Activated CD4-positive, alpha-beta T cell treated with anti-CD3 and anti-CD28 coated beads for 1 hour (primary cell): ENCODE results near the gene FAHD1.

Experiments used
- DNase-seq: peaks from one replicate; pipeline ENCODE4 v3.0.0-alpha.2; 2020

FAHD1 gene

DNA sequence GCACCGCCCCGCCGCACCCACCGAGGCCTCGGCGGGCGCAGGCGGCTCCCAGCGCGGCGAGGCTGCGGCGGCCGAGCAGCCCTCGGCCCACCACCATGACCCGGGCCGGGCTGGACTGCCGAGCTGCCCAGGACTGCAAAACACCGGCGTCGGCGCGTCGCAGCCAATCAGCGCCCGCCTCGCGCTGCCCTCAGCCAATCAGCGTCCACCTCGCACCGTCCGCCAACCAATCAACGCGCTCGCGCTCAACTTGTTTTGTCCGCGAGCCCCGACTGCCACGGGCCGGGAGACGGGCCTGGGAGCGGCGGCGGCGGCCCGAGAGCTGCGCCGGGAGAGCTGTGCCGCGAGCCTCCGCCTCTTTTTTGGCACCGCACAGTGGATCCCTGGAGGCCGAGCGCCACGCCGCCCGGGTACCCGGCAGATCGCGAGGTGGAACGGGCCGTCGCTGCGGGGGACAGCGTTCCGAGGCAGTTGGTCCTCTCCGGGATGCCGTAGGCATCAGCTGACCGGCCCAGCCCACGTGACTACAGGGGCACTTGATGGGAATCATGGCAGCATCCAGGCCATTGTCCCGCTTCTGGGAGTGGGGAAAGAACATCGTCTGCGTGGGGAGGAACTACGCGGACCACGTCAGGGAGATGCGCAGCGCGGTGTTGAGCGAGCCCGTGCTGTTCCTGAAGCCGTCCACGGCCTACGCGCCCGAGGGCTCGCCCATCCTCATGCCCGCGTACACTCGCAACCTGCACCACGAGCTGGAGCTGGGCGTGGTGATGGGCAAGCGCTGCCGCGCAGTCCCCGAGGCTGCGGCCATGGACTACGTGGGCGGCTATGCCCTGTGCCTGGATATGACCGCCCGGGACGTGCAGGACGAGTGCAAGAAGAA lies at the start of gene FAHD1, which contains the start of gene HAGH:
Gene FAHD1 (plus strand): TSS at position 516 of the 883 bp plus-strand sequence. CDS start 33 bp downstream, at position 549.
Gene HAGH (minus strand): TSS at position 135 of the 883 bp plus-strand sequence. CDS start 38 bp downstream, at position 97.
- peak; percentile 86 for DNase-seq

DNA sequence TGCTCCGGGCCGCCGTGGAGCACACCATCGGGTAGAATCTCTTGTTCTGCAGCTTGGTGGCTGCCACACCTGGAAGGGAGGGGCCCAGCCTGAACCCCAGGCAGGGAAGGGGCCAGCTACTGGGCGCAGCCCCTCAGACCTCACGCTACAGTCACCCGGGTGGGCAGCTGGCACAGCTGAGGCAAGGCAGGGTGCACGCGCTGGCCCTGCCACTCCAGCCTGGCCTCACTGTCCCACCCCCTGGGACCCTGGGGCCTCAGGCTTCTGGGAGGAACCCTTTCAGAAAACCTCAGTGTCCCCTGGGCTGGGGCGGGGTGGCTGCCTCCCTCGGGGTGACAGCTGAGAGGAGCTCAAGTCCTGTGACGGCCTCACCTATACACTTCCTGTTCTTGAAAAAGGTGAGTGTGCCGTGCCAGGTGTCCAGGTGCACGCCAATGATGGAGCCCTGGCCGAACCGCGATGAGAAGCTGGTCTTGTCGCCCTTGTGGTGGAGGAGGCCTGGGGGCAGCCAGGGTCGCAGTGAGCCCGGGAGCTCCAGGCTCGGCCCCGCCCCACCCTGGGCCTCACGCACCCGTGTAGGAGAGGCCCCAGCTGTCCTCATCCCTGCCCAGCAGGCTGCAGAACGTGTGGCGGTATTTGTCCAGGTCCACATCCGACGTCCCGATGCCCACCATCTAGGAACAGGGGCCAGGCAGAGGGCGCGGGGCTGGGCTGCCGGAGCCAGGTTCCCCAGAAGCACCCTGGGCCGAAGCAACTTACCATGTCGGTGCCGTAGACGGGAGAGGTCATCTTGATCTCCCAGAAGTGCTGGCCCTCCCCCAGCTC lies 49.4 kb upstream of the FAHD1 start:
- no peak for DNase-seq

DNA sequence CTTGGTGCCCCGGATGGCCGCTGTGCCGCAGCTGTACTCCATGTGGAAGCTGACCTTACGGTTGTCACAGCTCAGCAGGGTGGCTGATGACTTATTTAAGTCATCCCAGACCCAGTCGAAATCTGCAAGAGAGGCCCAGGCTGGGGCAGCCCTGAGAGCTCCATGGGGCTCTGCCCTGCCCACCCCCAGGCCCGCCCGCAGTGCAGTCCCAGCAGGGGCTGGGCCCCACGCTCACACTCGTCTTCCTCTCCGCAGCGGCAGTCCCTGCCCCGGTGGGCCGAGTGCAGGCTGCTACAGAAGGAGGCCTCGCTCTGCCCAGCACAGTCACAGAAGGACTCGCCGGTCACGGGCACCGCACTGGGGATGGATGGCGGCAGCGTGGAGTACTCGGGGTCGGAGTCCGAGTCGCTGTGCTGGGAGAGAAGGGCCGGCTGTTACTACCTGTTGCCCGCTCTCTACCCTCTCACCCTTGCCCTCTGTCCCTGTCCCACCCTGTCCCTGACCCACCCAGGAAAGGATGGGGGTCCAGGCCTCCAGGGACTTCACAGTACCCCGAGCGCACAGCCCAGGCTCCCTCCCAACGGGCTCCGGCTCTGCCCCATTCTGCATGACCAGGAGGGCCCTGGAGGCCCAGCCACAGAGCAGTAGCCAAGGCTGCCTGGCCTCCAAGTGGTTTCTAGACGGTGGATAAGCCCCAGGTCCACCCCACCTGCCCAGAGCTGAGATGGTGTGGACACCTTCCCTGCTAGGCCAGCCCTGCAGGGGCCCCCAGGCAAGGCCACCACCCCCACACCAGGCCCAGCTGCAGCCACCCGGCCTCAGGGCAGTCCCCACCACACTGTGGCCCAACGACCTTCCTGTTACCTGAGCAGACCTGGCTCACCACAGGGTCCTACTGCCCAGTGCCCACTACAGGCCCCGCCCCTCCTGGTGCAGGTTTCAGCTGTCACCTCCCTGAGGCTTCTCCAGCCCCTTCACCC lies 48.5 kb upstream of the FAHD1 start:
- no peak for DNase-seq

DNA sequence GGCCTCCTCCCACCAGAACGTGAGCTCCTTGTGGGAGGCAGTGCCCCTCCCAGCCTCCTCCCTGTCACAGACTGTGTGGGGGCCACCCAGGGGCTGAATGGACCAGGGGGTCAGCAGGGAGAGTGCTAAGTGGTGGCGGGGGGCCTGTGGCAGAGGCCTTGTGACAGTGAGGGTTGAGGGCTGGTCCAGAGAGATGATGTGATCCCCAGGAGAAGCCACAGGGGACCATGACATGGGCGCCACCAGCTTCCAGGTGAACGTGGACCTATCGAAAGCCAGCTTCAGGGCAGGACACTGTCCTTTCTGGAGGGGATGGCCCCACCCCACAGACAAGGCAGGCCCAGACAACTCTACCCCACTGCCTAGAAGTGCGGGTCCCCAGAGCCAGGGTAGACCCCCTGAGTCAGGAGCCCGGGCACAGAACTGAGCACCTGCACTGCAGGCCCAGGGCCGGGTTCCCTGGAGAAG lies 47.7 kb upstream of the FAHD1 start:
- DNase-seq = no peak

DNA sequence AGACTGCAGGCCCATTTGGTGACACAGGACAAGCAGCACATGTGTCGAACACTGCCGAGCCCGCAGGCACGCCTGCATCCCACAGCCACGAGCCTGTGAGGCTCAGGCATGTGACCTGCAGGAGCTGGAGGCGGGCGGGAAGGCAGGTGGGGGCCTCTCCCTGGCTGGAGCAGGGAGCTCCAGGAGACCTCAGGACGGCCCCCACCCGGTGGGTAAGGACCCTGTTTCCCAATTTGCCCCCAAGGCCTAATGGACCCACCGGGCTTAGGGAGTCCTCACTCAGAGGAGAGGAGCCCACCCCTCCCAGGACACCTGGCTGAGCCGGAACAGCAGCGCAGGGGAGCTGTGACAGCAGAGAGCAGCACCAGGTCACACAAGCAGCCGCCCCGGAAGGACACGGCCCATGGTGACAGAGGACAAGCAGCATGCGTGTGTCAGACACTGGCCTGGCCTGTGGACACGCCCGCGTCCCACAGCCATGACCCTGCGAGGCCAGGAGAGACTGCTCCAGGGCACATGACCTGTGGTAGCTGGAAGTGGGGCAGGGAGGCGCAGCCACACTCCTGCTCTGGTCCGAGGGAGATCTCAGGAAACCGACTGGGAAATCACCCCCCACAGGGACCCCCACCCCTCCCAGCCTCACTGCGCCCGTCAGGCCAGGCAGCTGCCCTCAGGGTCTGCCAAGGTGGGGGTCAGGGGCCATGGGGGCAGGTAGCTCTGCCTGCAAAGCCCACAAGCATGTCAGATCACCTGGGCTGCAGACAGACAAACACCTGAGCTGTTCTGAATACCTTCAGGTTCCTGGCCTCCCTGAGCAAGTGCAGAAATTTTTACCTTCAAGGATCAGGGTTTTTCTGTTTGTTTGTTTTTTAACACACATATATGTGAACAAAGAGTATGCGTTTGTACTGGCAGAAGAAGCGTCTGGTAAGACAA lies 47.0 kb upstream of the FAHD1 start:
- DNase-seq = no peak

DNA sequence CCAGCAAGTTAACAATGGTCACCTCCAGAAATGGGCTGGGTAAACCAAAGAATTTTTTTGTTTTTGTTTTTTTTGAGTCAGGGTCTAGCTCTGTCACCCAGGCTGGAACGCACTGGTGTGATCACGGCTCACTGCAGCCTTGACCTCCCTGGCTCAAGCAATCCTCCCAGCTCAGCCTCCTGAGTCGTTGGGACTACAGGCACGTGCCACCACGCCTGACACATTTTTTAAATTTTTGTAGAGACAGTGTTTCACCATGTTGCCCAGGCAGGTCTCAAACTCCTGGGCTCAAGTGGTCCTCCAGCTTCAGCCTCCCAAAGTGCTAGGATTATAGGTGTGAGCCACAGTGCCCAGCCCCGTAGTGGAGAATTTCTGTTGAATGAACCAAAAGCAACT lies 46.3 kb upstream of the FAHD1 start:
- no peak for DNase-seq

DNA sequence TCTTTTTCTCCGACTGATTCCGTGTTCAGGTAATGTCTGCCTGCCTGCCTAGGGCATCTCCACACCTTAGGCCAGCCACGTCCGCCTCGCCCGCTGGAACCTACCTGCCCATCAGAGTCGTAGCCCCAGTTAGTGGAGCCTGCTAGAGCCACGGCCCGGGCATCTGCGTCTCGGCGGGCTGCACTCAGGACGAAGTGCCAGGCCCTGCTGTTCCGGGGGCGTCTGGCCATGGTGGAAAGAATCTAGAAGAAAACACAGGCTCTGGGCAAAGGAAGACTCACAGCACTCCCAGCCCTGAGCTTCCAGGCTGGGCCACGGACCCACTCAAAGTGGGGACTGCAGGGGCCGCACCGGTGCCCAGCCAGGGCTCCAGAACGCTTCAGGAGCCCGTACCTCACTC lies 45.8 kb upstream of the FAHD1 start:
- DNase-seq = no peak

DNA sequence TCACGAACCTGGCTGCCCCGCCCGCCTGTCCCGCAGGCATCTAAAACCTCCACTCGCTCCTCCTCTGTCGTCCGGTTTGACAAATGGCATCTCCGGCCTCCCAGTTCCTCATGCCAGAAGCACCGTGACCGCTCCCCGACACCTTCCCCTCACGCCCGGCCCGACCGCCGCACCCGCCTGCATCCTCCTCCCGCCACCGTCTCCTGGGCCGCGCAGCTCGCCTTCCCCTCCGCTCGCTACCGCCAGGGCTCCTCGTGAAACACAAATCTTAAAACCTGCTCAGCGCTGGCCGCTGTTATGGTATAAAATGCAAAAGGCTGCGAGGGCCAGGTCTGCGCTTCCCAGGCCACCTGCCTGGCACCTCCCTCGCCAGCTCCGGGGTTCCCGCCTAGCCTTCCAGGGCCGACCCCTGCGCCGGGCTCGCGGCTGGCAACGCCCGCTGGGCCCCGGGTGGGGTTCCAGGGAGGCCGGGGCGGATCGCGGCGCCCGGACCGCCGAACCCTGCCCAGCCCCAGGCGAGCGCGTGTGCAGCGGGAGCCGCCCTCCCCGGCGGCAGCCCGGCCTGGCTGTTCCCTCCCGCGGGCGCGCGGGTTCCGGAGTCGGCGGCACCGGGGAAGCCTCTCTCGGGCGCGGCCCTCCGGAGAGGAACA lies 45.1 kb upstream of the FAHD1 start:
- DNase-seq = no peak

DNA sequence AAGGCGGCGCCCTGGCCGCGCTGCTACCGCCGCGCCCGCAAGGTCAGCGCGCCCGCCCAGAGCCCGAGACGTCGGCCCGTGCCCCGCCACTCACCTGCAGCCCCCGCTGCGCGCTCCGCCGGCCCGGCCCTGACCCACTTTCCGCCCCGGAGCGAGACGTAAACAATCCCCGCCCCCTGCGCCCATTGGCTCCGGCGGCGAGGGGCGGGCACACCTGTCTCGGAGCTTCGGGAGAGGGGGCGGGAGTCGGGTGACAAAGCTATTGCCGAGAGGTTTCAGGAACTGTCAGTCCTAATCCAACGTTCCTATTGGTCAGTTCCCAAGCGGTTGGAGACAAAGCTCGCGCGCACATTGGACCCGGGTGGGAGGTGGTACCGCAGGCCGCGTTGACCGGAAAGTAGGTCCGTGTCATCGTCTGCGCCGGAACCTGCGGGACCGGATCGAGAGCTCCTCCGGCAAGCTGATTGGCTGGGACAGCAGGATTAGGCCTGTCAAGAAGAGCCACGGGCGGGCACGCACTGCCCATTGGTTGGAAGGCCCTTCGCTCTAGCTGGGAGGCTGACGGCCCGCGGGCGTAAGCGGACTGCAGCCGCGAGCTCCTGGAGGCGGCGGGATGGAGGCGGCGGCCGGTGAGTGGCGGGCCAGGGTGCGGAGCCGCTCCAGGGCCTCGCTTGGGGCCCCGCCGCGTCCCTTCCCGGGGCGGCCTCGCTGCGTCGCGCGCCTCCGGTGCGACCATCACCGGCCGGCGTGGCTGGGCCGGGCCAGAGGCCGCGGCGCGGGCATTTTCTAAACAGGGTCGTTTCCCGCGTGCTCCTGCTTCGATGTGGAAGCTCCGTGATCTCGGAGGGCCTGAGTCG lies 44.4 kb upstream of the FAHD1 start, which contains the start of the genes NUBP2 and SPSB3:
Gene NUBP2 (plus strand): TSS at position 553 of the 857 bp plus-strand sequence. CDS start 61 bp downstream, at position 614.
Gene SPSB3 (minus strand): TSS at position 164 of the 857 bp plus-strand sequence. CDS start 1,088 bp downstream, outside the sequence.
- DNase-seq = peak; percentile 97

DNA sequence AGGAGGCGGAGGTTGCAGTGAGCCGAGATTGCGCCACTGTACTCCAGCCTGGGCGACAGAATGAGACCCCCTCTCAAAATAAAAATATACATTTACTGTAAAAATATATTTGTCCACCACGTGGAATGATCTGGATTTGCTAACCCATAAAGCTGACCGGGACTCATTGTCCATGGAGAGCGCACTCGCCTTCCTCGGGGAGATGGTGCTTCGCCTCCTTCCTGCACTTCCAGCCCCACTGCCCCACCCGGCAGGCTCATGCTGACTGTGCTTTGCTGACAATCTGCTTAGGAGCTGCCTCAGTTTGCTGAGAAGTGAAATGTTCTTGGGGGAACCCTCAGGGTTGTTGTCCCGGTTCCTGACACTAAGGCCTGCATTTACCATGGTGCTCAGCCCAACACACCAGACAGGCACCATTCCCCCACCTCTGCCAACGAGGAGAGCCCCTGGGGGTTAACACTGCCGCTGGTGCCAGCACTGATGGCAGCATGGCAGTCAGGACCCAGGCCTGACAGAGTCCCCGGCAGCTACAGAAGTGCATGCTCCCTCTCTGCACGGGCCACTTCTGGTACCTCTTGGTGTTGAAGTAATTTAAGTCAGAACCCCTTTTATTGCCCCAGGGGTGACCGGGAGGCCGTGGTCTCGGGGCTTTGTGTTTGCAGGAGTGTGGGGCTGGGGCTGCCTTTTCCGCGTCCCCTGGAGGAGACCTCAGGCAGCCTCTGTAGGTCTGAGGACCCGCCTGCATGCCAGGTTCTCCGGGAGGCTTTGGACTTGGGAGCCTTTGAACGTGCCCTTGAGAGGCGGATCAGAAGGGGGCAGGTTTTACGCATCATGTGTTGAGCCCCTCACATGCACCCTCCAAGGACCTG lies 41.8 kb upstream of the FAHD1 start:
- DNase-seq = no peak

DNA sequence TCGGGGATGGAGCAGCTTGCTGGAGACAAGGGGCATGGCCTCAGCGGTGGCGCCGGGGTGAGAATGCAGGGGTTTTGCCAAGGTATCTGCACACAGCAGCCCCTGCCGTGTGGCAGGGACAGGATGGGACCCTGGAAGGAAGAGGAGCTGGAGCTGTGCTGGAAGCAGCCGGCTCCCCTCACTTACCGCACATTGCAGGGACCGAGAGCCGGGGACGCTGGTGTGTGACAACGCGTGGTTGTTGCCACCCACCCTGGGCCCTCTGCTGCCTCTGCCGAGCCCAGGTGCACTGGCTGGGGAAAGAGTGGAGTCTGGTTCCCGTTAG lies 41.2 kb upstream of the FAHD1 start:
- no peak for DNase-seq

DNA sequence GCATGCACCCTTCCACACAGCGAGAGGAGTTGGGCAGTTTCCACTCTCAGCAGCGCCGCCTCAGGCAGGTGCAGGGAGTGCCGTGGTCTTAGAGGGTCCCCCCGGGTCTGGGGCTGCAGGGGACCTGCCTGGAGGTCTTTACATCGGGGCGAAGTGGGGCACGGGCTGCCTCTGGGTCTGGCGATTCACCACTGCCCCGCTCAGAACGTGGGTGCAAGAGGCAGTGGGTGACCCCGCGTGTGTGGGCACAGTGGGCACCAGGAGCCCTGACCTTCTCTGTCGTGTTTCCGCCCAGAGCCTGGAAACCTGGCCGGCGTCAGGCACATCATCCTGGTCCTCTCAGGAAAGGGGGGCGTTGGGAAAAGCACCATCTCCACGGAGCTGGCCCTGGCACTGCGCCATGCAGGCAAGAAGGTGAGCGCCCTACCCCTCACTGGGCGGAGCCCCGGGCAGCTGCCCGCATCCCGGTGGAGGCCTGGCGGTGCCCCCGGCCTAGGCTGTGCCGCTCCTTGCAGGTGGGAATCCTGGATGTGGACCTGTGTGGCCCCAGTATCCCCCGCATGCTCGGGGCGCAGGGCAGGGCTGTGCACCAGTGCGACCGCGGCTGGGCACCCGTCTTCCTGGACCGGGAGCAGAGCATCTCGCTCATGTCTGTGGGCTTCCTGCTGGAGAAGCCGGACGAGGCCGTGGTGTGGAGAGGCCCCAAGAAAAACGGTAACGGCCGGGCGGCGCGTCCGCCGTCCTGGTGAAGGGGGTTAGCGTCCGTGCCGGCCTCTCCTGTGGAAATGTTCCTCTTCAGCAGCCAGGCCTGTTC lies 40.6 kb upstream of the FAHD1 start:
- no peak for DNase-seq

DNA sequence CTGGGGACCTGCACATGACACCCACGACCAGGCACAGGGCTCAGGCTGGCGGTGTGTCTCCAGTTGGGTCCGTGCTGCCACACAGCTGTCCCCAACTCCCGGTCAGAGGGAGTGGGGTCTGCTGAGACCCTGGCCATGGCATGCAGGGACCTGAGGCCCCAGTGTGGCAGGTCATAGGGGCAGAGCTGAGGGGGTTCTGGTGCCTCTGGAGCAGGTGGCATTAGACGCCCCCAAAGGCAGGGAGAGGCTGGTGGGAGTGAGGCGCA lies 40.0 kb upstream of the FAHD1 start:
- no peak for DNase-seq

DNA sequence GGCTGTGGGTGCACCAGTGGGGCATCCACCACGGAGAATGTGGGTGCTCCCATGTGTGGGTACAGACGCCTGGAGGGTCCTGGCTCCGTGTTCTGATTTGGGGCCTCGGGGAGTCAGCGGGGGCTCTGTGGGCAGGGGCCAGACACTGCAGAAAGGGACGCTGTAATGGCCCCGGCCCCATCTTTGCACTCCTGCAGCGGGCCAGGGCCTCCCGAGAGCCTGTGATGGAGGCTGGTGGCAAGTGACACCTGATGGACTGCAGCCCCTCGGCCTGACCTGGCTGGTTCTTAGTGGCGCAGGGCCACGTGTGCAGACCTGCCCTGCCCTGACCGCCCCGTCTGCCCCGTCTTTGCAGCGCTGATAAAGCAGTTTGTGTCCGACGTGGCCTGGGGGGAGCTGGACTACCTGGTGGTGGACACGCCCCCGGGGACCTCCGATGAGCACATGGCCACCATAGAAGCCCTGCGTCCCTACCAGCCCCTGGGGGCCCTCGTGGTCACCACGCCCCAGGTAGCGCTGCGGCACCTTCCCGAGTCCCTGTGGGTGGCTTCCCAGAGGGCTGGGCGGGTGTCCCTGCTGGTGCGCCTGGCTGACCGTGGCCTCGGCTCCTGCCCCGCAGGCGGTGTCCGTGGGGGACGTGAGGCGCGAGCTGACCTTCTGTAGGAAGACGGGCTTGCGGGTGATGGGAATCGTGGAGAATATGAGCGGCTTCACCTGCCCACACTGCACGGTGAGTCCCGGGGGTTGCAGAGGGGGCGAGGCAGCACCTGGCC lies 39.5 kb upstream of the FAHD1 start:
- no peak for DNase-seq

DNA sequence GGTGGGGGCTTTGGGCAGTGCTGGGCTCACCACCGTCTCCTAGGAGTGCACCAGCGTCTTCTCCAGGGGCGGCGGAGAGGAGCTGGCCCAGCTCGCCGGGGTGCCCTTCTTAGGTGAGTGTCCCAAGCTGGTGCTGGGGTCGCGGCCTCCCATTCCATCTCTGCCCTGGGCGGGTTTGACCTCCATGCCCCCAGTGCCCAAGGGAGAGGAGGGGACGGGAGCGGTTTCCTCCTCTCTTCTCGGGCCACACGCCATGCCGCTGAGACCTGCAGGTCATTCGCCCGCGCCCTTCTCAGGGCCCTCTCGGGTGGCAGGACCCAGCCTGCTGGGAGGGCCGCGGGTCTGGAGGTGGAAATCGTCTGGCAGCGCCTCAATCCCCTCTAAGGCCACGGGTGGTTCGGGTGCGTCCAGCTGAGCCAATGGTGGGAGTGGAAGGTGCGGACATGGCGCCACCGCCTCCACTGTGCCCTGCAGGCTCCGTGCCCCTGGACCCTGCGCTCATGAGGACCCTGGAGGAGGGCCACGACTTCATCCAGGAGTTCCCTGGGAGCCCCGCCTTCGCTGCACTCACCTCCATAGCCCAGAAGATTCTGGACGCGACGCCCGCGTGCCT lies 38.8 kb upstream of the FAHD1 start:
- no peak for DNase-seq

DNA sequence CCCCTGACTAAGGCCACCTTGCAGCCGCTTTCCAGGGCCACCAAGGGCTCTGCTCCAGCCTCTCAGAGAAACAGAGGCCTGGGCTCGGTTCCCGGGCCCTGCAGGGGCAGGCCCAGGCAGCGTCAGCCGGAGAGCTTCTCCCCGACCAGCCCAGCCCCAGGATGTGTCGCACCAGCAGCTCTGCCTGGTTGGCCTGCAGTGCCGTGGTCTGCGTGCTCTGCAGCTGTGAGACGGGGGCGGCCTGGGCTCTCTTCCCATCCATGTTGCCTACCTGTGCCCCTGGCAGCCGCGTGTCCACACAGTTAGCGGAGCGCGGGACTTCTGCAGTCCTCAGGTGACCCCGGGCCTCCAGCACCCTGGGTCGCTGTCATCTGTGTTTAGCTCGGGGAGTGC lies 38.3 kb upstream of the FAHD1 start:
- DNase-seq = no peak

DNA sequence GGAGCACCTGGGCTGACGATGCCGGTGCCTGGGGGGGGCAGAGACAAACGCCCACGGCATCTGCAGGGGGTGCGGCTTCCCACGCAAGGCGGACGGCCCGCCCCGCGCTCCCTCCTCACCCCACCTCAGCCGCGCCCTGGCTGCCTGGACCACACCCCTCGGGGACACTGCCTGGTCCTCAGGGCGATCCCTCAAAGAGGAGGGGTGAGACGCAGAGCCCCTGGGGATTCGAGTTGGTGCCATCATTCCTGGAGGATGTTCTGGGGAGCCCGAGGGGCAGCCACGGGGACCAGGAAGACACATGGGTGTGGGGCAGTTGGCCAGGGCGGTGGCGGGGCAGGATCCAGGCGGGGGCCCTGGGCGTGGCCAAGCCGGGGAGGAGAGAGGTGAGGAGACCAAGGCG lies 37.4 kb upstream of the FAHD1 start:
- DNase-seq = no peak
